B cell (primary cell): ENCODE measurements around the gene CTSD. TPM values are rescaled to one million over a fixed set of nuclear protein-coding genes. Genes with fewer than 3 reads are reported as not detected.

Experiments
- ATAC-seq: fragments of 200-7000 bp; cut with Tn5 transposase; one replicate; pipeline ENCODE4 v1.10.0; 2021; ENCODE audit warnings: low read depth, mild to moderate bottlenecking, moderate number of reproducible peaks, moderate library complexity
- CTCF ChIA-PET: fragments of 350-600 bp; sonication (Branson Sonifier 250); formaldehyde crosslinking; loops from one replicate; lab custom pipeline; 2021; ENCODE audit warnings: antibody characterized with exemption, inconsistent platforms; lab: Charles Lee
- POLR2A ChIA-PET: fragments of 350-600 bp; sonication (Branson Sonifier 250); formaldehyde crosslinking; loops from one replicate; lab custom pipeline; 2021; ENCODE audit warnings: antibody characterized with exemption; lab: Charles Lee
- DNase-seq: peaks from one replicate; pipeline ENCODE4 v3.0.0; 2013
- H2AFZ ChIP-seq: 2 replicates; pipeline ENCODE4 v1.6.1; 2012; ENCODE audit warnings: mild to moderate bottlenecking, low read depth, low read length; ENCODE audit not compliant: insufficient read depth, poor library complexity, severe bottlenecking
- H3K27ac ChIP-seq, 2 donors: 1 replicate in 1 of 2; 2 replicates in 1 of 2; pipeline ENCODE4 v1.5.1; 2012 to 2013; ENCODE audit warnings: low read length in 2 of 2, mild to moderate bottlenecking in 2 of 2, moderate library complexity in 1 of 2
- H3K27me3 ChIP-seq, 4 experiments: fragments of 200-600 bp in 1 of 4; sonication (generic) in 1 of 4; replicated peaks in 1 of 4; 1 replicate in 2 of 4; 2 replicates in 2 of 4; pipeline versions ENCODE4 v1.6.1 to v1.7.0; 2013 to 2016; ENCODE audit warnings: low read length in 3 of 4, mild to moderate bottlenecking in 2 of 4, mixed read lengths in 1 of 4, moderate library complexity in 1 of 4; ENCODE audit not compliant: insufficient read depth in 4 of 4, control insufficient read depth in 3 of 4; ENCODE audit errors: control extremely low read depth in 1 of 4
- H3K36me3 ChIP-seq, 2 experiments: replicated peaks in 1 of 2; 1 replicate in 1 of 2; 2 replicates in 1 of 2; pipeline versions ENCODE4 v1.6.1 to v1.7.1; 2013; ENCODE audit warnings: low read length in 1 of 2; ENCODE audit not compliant: insufficient read depth in 2 of 2, control insufficient read depth in 1 of 2; ENCODE audit errors: control extremely low read depth in 1 of 2, extremely low read depth in 1 of 2
- H3K4me1 ChIP-seq, 2 donors: fragments of 200-600 bp in 1 of 2; sonication (generic) in 1 of 2; 1 replicate in 1 of 2; 2 replicates in 1 of 2; pipeline versions ENCODE4 v1.5.1 to v1.6.1; 2013 to 2017; ENCODE audit warnings: low read length in 2 of 2; ENCODE audit not compliant: control insufficient read depth in 2 of 2, insufficient read depth in 2 of 2
- H3K4me2 ChIP-seq: replicated peaks from 2 replicates; pipeline ENCODE3; 2012; ENCODE audit warnings: mild to moderate bottlenecking, low read depth, low read length; ENCODE audit not compliant: poor library complexity, severe bottlenecking
- H3K4me3 ChIP-seq, 5 experiments: fragments of 200-600 bp in 1 of 5; sonication (generic) in 1 of 5; 1 replicate in 3 of 5; 2 replicates in 2 of 5; pipeline versions ENCODE4 v1.5.1 to v1.7.0; 2011 to 2016; ENCODE audit warnings: low read length in 4 of 5, mild to moderate bottlenecking in 4 of 5, low read depth in 2 of 5, control low read depth in 1 of 5, moderate library complexity in 1 of 5; ENCODE audit not compliant: insufficient read depth in 1 of 5; ENCODE audit errors: control extremely low read depth in 1 of 5, extremely low read depth in 1 of 5
- H3K79me2 ChIP-seq: fragments of 200-600 bp; sonication (generic); one replicate; pipeline ENCODE4 v1.6.0; 2016; ENCODE audit warnings: low read length; ENCODE audit not compliant: control insufficient read depth, insufficient read depth
- H3K9ac ChIP-seq: fragments of 200-600 bp; sonication (generic); 2 replicates; pipeline ENCODE4 v1.6.1; 2017; ENCODE audit warnings: mild to moderate bottlenecking, low read length, moderate library complexity
- H3K9me3 ChIP-seq, 3 donors: one replicate each; pipeline versions ENCODE4 v1.6.1 to v1.7.1; 2013; ENCODE audit warnings: low read length in 2 of 3; ENCODE audit not compliant: control insufficient read depth in 2 of 3, insufficient read depth in 1 of 3; ENCODE audit errors: control extremely low read depth in 1 of 3
- H4K20me1 ChIP-seq: 2 replicates; pipeline ENCODE4 v1.6.0; 2012; ENCODE audit warnings: mild to moderate bottlenecking, low read length; ENCODE audit not compliant: insufficient read depth, control insufficient read depth, poor library complexity, severe bottlenecking
- H3K27ac Mint-ChIP-seq: one replicate; pipeline ENCODE4 v1.8.0; 2021; ENCODE audit warnings: mixed read lengths
- H3K27me3 Mint-ChIP-seq: one replicate; pipeline ENCODE4 v1.8.0; 2021; ENCODE audit warnings: mixed read lengths
- H3K4me1 Mint-ChIP-seq: one replicate; pipeline ENCODE4 v1.8.0; 2021; ENCODE audit warnings: mixed read lengths
- H3K4me3 Mint-ChIP-seq: one replicate; pipeline ENCODE4 v1.8.0; 2021; ENCODE audit warnings: mixed read lengths
- H3K9me3 Mint-ChIP-seq: one replicate; pipeline ENCODE4 v1.8.0; 2022; ENCODE audit warnings: mixed read lengths; ENCODE audit not compliant: insufficient read depth
- CTCF ChIP-seq: fragments of 200-600 bp; IDR thresholded peaks from one replicate; pipeline ENCODE4 v1.8.0; 2022; ENCODE audit warnings: antibody characterized with exemption, mild to moderate bottlenecking
- EZH2 ChIP-seq: IDR thresholded peaks from 2 replicates; pipeline ENCODE4 v1.6.1; 2012; ENCODE audit warnings: borderline replicate concordance, low read depth, mild to moderate bottlenecking, moderate library complexity, low read length; ENCODE audit not compliant: insufficient read depth, poor library complexity, severe bottlenecking
- WGBS: methylation state at CpG from one replicate; pipeline ENCODE4 v1.1.5; 2013; ENCODE audit warnings: missing lambda C conversion rate; ENCODE audit not compliant: insufficient coverage; 5-methylcytosine and 5-hydroxymethylcytosine counted together
- intact Hi-C: fragments of 100-400 bp; cut with micrococcal nuclease; formaldehyde crosslinking; loops from one replicate; pipeline ENCODE4 v1.10.0; 2022
- polyA plus RNA-seq: library from polyadenylated mRNA; depleted of rRNA; stranded (reverse); fragments of >200 nt; gene quantifications from 2 replicates; pipeline ENCODE4 v1.2.3, GENCODE V29; 2012
- total RNA-seq, 2 donors: library from RNA; stranded (reverse); fragments of 120-200 nt in 1 of 2; gene quantifications; 1 replicate in 1 of 2; 2 replicates in 1 of 2; pipeline versions ENCODE4 v1.2.3 to v1.2.4, GENCODE V29; 2013 to 2022

Gene CTSD
- total and polyA plus RNA-seq, 2 donors (not counting 1 experiment from before 2014, with no cell fraction given), result 42.2 to 83.5 TPM

GRCh38 chr11:1773131-1773993 lies 9.6 kb upstream of the CTSD start:
- Histone ChIP-seq H3K79me2 (no peaks in the 10 kb centered on the region), H3K27ac (no peak overlapping the region), H3K27me3 (peaks cover 0 to 6% (median 1%) of the 10 kb centered on the region in 4 experiments), H2AFZ (no peak overlapping the region), H3K4me3 (no peak overlapping the region), H3K4me1 (peaks cover 4 to 5% of the 10 kb centered on the region in 2 donors), H4K20me1 (no peaks in the 10 kb centered on the region), H3K9me3 (no peaks in the 10 kb centered on the region), H3K4me2 (no peak overlapping the region), H3K36me3 (no peaks in the 10 kb centered on the region), H3K9ac (no peak overlapping the region)
- peaks cover 7% of the 10 kb centered on the region for H3K4me1 Mint-ChIP-seq
- H3K27ac Mint-ChIP-seq, result no peak overlapping the region
- peaks cover 38% of the 10 kb centered on the region for H3K27me3 Mint-ChIP-seq
- H3K9me3 Mint-ChIP-seq, result no peaks in the 10 kb centered on the region
- 89% methylated on average over 9 of the region's 10 CpGs for WGBS
- DNase-seq (no peak), ATAC-seq (no peak)
- TF ChIP-seq EZH2 (no peak), CTCF (no peak)
- intact Hi-C loops, result no loop called here
- CTCF ChIA-PET, result no interaction called here
- POLR2A ChIA-PET, result no interaction called here
- H3K4me3 Mint-ChIP-seq, result no peak overlapping the region
